ENCODE results near the gene TSPO2. TPM values are rescaled to one million over a fixed set of nuclear protein-coding genes. Genes with fewer than 3 reads are reported as not detected.

Gene TSPO2
- total and polyA plus RNA-seq, 2 donors (not counting 1 experiment from before 2014, with no cell fraction given) = not detected

- no peak overlapping the region for H3K4me2 ChIP-seq (ENCODE audit: extremely low read depth, insufficient read depth, low read length)
- DNase-seq (ENCODE audit: low read depth in 2 of 2) = no peak
- H3K79me2 ChIP-seq (ENCODE audit: control insufficient read depth, insufficient read depth, low read length) = no peaks in the 10 kb centered on the region
- H3K4me3 ChIP-seq (replicated peaks in 1 of 4; ENCODE audit: control extremely low read depth in 1 of 4, insufficient read depth in 1 of 4, low read depth in 3 of 4, low read length in 4 of 4) = no peak overlapping the region
- H3K9ac ChIP-seq (ENCODE audit: insufficient read depth, low read length) = no peak overlapping the region
- no peaks in the 10 kb centered on the region for H4K20me1 ChIP-seq (ENCODE audit: control insufficient read depth, extremely low read depth, insufficient read depth, low read length)
- TF ChIP-seq EZH2 (IDR thresholded peaks at IDR 0.05; ENCODE audit: low read length, missing control alignments) = no peak
- TF ChIP-seq, protein P1, sequence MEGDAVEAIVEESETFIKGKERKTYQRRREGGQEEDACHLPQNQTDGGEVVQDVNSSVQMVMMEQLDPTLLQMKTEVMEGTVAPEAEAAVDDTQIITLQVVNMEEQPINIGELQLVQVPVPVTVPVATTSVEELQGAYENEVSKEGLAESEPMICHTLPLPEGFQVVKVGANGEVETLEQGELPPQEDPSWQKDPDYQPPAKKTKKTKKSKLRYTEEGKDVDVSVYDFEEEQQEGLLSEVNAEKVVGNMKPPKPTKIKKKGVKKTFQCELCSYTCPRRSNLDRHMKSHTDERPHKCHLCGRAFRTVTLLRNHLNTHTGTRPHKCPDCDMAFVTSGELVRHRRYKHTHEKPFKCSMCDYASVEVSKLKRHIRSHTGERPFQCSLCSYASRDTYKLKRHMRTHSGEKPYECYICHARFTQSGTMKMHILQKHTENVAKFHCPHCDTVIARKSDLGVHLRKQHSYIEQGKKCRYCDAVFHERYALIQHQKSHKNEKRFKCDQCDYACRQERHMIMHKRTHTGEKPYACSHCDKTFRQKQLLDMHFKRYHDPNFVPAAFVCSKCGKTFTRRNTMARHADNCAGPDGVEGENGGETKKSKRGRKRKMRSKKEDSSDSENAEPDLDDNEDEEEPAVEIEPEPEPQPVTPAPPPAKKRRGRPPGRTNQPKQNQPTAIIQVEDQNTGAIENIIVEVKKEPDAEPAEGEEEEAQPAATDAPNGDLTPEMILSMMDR (conservative IDR thresholded peaks at IDR 0.05 in 1 of 2, IDR thresholded peaks at IDR 0.05 in 1 of 2; ENCODE audit: low read depth in 1 of 2, low read length in 2 of 2) = no peak
- no peaks in the 10 kb centered on the region for H3K9me3 ChIP-seq (ENCODE audit: control insufficient read depth, insufficient read depth, low read depth, low read length)
- no peaks in the 10 kb centered on the region for H3K4me1 ChIP-seq (ENCODE audit: control insufficient read depth, extremely low read depth, insufficient read depth, low read length)
- no peak overlapping the region for H3K27ac ChIP-seq (ENCODE audit: insufficient read depth, low read length)
- H3K36me3 ChIP-seq (ENCODE audit: control insufficient read depth, insufficient read depth, low read length) = no peaks in the 10 kb centered on the region
- H3K27me3 ChIP-seq (ENCODE audit: control insufficient read depth, insufficient read depth, low read length) = no peaks in the 10 kb centered on the region
- H2AFZ ChIP-seq (ENCODE audit: low read length) = no peak overlapping the region
Observed at GRCh38 chr6:41054511-41054910, 12.2 kb downstream of the TSPO2 start.

DNA sequence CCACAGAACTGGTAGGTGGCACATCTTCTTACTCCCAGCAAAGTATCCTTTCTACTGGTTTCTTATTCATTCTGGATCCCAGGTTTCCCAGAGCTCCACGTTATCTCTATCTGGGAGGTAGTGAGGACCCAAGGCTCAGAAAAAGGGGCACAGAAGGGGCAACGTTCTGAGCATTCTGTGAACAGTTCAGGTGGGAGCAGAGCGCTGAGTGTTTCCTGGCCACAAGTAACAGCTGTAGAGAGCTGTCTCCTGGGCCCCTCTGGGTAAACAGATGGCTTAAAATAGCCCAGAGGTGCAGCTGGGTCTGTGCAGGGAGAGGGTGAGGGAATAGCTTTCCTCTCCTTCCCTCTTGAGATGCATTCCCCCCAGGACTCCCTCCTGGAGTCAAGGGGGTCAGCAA, 12.9 kb downstream of the TSPO2 start:
- Histone ChIP-seq H3K27ac (ENCODE audit: insufficient read depth, low read length) (no peak overlapping the region), H3K36me3 (ENCODE audit: control insufficient read depth, insufficient read depth, low read length) (no peaks in the 10 kb centered on the region), H3K4me2 (ENCODE audit: extremely low read depth, insufficient read depth, low read length) (no peak overlapping the region), H3K4me1 (ENCODE audit: control insufficient read depth, extremely low read depth, insufficient read depth, low read length) (no peaks in the 10 kb centered on the region), H3K4me3 (replicated peaks in 1 of 4; ENCODE audit: control extremely low read depth in 1 of 4, insufficient read depth in 1 of 4, low read depth in 3 of 4, low read length in 4 of 4) (no peak overlapping the region), H3K9ac (ENCODE audit: insufficient read depth, low read length) (no peak overlapping the region), H4K20me1 (ENCODE audit: control insufficient read depth, extremely low read depth, insufficient read depth, low read length) (no peaks in the 10 kb centered on the region), H3K9me3 (ENCODE audit: control insufficient read depth, insufficient read depth, low read depth, low read length) (no peaks in the 10 kb centered on the region), H3K79me2 (ENCODE audit: control insufficient read depth, insufficient read depth, low read length) (no peaks in the 10 kb centered on the region), H3K27me3 (ENCODE audit: control insufficient read depth, insufficient read depth, low read length) (no peaks in the 10 kb centered on the region), H2AFZ (ENCODE audit: low read length) (no peak overlapping the region)
- no peak for DNase-seq (ENCODE audit: low read depth in 2 of 2)
- TF ChIP-seq, protein P1 (conservative IDR thresholded peaks at IDR 0.05 in 1 of 2, IDR thresholded peaks at IDR 0.05 in 1 of 2; ENCODE audit: low read depth in 1 of 2, low read length in 2 of 2) = no peak
- no peak for TF ChIP-seq EZH2 (IDR thresholded peaks at IDR 0.05; ENCODE audit: low read length, missing control alignments)

DNA sequence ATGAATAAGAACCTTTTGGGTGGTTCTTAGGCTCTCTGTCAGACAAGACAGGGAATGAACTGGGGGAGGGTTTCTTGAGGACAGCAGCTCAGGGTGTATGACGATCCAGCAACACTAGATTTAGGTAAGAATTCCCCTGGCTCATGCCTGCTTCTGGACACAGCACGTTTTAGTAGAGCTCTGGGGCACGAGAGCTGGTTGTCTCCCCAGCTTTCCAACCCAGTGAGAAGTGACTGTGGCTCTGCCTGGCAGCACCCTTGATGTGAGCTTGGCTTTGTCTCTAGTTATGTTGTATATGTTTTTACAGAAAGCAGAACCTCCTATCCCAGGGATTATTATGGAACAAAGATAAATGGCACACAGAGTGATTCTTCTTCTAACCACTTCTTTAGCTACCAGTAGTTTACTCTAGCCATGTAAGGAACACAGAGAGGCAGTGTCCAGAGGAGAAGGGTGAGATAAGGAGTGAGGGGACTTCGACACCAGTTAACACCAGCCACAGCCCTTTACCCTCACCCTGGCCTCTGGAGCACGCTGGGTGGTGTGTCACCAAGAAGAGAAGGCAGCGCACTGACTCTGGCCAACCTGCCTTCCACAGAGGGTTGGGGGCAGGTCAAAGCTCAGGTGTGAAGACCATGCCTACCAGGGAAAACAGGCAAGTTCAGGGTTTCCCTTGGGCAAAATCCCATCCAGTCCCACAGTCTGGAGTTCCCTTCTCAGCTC, 14.7 kb downstream of the TSPO2 start:
- Histone ChIP-seq H3K36me3 (ENCODE audit: control insufficient read depth, insufficient read depth, low read length) (no peaks in the 10 kb centered on the region), H2AFZ (ENCODE audit: low read length) (no peak overlapping the region), H4K20me1 (ENCODE audit: control insufficient read depth, extremely low read depth, insufficient read depth, low read length) (no peaks in the 10 kb centered on the region), H3K4me1 (ENCODE audit: control insufficient read depth, extremely low read depth, insufficient read depth, low read length) (no peaks in the 10 kb centered on the region), H3K27ac (ENCODE audit: insufficient read depth, low read length) (no peak overlapping the region), H3K9me3 (ENCODE audit: control insufficient read depth, insufficient read depth, low read depth, low read length) (no peaks in the 10 kb centered on the region), H3K4me3 (replicated peaks in 1 of 4; ENCODE audit: control extremely low read depth in 1 of 4, insufficient read depth in 1 of 4, low read depth in 3 of 4, low read length in 4 of 4) (no peak overlapping the region), H3K27me3 (ENCODE audit: control insufficient read depth, insufficient read depth, low read length) (no peaks in the 10 kb centered on the region), H3K9ac (ENCODE audit: insufficient read depth, low read length) (no peak overlapping the region), H3K4me2 (ENCODE audit: extremely low read depth, insufficient read depth, low read length) (no peak overlapping the region), H3K79me2 (ENCODE audit: control insufficient read depth, insufficient read depth, low read length) (no peaks in the 10 kb centered on the region)
- TF ChIP-seq EZH2 (IDR thresholded peaks at IDR 0.05; ENCODE audit: low read length, missing control alignments) = no peak
- TF ChIP-seq, protein P1 (conservative IDR thresholded peaks at IDR 0.05 in 1 of 2, IDR thresholded peaks at IDR 0.05 in 1 of 2; ENCODE audit: low read depth in 1 of 2, low read length in 2 of 2) = no peak
- no peak for DNase-seq (ENCODE audit: low read depth in 2 of 2)
